HG03025 (cell line): ENCODE measurements around the gene AMN.
"Not testable (repeated sequence)": the region's sequence is repeated elsewhere in the genome, so short reads cannot be mapped to it uniquely, and the experiment has no call there.

Experiments used
- ATAC-seq: cut with Tn5 transposase; IDR thresholded peaks from one replicate; pipeline ENCODE4 v1.9.1; 2021; ENCODE audit warnings: mild to moderate bottlenecking, moderate library complexity; ENCODE audit not compliant: unreplicated experiment, low FRiP score

The AMN gene

DNA sequence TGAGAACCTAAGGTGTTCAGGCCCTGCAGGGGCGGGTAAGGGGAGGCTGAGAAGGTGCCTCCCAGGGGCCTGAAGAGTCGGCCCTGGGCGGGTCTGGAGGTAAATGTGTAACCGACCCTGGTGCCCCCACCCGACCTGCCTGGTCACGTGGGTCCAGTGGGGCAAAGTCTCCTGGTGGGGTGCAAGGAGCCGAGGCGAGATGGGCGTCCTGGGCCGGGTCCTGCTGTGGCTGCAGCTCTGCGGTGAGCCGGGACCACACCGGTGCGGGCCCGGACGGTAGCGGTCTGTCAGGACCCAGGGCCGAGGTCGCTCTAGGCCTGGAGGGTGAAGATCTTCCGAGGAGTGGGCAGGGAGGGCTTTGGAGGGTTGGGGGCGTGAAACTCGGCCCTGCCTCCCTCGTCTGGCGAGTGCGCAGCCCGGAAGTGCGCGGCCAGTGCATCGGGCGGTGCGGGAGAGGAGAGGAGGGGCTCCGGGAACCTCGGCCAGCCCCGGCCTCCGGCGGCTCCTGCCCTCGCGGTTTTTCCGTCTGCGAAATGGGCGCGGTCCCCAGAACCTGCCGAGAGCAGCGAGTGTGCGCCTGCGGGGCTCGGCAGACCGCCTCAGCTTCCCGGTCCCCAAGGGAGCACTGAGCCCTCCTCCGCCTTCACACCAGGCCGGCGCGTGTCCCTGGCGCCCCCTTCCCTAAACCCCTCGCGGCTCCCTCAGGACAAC, at the start of gene AMN:
Gene AMN, plus strand, starts transcription at position 174 of the 711 bp plus-strand sequence. Its CDS starts 26 bp downstream, at position 200.
- ATAC-seq = no peak

DNA sequence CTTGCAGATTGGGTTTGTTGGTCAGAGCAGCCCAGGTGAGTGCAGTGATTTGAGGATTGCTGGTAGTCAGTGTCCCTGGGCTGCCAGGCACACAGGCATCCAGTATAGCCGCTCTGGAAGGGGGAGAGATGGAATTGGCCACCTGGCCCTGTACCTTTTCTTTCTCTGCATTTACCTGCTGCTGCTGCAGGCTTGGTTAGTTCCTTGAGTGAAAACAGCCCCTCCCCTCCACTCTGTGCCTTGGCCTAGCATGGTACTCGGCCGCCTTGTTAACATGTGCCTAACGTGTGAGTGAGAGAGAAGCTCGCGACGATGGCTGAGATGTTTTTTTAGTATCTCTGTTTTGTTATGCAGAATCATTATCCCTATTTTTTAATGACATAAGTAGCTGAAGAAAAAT, 49.3 kb upstream of the AMN start:
- no peak for ATAC-seq

DNA sequence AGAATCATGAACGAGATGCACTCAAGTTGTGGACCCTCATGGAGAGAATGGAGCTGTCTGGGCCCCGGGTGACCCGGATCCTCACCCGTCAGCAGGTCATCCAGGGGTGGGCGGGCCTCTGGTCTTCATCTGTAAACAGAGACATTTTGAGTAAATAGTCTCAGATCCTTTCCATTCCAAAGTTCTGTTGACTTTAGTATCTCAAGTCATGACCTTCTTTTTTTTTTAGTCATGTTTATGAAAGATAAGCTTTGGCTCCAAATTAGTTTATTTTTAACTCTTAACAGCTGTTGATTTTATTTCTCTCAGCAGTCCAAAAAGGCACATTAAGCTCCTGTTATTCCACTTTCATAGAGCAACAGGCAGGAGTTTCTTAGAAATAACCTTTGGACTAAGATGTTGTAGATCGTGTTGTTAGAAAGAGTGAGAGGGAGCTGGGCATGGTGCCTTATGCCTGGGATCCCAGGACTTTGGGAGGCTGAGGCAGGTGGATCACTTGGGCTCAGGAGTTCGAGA, 48.9 kb upstream of the AMN start:
- ATAC-seq = no peak

DNA sequence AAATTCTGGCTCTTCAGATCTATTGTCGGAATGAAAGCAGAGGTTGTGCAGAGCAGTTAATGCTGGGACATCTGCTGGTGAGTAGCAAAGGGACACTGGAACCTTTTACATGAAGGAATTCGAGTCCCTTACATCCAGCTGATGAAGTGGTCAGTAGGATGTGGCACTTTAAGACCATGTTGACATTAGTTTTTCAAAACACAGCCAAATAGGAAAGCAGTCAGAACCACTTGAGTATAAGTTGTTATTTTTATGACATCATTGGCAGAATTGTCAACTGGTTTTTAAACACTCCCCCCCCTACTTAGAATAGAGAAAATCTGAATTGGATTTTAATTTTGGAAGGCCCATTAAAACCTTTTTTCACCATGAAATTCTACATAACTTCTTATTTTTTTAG, 46.8 kb upstream of the AMN start:
- no peak for ATAC-seq

DNA sequence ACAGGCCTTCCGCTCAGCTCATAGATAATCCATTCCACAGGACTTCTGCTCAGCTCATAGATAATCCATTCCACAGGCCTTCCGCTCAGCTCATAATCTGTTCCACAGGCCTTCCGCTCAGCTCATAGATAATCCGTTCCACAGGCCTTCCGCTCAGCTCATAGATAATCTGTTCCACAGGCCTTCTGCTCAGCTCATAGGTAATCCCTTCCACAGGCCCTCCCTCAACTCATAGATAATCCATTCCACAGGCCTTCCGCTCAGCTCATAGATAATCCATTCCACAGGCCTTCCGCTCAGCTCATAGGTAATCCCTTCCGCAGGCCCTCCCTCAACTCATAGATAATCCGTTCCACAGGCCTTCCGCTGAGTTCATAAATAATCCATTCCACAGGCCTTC, 45.0 kb upstream of the AMN start:
- ATAC-seq = not testable (repeated sequence)

DNA sequence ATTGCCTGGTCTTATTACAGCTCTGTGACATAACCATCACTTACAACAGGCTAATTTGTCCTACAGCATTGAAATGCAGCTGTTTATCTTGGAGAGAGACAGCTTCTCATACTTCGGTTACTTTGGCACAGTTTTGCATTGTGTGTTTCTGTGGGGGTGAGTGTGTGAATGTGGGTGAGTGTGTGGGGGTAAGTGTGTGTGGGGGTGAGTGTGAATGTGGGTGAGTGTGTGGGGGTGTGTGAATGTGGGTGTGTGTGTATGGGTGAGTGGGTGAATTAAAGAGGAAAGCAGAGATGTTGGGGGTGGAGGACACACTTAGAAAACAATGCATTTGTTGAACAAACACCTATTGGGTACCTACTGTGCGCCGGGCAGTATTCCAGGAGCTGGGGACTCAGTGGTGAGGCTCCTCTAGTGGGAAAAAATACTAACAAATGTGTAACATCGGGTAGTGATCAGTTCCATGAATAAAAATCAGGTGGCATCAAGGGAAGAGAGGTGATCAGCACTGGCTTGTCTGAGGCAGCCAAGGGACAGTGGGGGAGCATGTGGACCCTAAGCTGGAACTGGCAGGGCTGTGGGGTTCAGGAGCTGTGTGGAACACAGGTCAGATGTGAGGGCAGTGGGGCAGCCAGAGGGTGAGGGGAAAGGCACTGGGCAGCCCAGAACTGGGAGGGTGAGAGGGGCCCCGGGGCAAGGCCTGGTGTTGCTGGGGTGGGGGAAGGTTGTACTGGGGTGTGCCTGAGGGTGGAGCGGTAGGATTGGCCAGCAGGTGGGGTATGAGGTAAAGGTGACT, 44.1 kb upstream of the AMN start:
- no peak for ATAC-seq

DNA sequence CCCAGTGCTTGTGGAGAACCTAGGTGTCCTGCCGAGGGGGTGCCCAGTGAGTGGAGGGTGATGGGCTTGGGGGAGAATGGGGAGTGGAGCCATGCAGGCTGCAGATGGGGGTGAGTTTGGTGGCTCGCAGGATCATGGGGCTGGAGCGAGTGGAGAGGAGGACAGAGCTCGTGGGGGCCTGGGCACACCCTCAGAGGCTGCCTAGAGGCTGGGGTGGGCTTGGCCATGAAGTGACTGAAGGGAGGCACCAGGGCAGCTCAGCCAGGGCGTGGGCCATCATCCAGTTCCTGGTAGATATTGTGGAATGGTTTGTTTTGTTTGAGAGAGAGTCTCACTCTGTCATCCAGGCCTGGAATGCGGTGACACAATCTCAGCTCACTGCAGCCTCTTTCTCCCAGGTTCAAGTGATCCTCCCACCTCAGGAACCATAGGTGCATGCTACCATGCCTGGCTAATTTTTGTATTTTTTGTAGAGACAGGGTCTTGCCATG, 43.4 kb upstream of the AMN start:
- ATAC-seq = no peak

DNA sequence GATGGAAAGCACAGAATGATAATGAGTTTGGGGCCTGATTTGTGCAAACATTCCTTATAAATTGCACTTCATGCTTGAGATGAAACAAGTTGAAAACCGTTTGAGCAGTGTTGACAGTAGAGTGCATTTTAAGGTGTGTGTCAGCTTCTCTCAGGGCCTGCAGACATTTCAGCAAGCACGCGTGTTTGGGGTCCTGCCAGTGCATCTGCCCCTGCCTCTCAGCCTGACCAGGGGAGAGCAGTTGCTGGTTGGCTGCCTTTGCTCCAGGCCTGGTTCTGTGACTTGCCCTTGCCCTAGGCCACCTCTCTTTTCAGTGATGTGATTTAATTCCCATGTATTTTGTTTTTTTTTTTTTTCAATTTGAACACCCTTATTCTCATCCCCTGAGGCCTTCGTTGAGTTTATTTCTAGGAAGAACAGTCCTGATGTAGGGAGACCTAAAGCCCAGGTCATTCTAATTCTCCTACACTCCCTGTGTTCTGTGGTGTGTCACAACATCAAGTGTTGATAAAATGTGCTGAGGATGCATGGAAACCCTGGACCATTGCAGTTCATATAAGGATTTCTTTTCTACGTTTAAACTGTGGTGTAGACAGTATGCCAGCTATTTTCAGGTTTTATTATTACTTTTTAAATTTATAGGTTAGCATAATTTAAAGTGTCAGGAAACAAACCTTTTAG, 40.1 kb upstream of the AMN start:
- ATAC-seq = no peak

DNA sequence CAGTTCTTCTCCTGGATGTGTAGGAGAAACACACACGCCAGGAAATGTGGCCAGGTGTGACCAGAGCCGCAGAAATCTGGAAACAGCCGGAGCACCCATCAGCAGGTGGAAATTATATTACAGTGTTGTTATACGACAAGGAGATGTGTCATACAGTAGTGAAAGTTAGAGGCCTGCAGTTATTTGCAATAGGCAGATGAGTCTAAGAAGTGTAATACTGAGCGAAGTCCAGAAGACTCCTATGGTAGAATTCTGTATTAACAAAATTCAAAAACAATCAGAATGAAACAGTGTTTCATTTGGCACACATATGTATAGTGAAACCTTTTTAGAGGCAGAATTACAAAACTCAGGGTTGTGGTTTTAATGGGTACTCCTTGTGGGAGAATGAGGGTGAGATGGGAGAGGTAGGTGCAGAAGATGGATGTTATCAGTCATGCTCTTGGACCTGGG, 39.3 kb upstream of the AMN start:
- no peak for ATAC-seq

DNA sequence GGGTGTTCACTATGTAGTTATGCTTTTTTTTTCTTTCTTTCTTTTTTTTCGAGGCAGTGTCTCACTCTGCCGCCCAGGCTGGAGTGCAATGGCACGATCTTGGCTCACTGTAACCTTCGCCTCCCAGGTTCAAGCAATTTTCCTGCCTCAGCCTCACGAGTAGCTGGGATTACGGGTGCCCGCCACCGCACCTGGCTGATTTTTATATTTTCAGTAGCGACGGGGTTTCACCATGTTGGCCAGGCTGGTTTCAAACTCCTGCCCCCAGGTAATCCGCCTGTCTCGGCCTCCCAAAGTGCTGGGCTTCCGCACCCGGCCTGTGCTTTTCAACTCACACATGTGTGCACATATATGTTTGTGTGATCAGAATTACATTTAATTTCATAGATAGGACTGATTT, 38.9 kb upstream of the AMN start:
- no peak for ATAC-seq

DNA sequence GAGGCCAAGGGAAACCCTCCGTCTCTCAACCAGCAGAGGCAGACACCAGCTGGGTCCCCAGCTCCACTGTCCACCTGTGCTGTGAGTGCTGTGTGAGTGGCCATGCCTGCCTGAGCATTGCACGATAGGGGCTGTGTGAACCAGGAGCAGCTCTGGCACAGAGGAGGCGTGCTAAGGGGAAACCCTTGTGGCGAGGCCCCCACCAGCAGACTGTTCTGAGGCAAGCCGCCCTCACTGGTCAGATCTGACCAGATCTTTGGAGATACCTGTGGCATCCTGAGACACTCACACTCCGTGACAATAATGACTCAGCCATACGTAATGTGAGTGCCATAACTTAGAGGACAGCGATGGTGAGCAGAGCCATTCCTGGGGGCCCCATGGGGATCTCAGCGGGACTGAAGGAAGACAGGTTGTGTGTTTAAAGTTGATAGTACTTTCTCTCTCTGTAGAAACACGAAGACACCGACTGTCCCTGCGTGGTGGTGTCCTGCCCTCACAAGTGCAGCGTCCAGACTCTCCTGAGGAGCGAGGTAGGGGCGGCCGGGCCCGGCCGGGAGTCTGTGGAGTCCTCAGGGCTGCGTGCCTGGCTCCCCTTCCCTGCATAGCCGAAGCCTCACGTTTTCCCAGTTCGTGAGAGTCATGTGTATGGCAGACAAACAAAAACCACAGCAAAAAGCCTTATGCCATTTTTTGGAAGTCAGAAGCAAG, 36.6 kb upstream of the AMN start:
- ATAC-seq = no peak

DNA sequence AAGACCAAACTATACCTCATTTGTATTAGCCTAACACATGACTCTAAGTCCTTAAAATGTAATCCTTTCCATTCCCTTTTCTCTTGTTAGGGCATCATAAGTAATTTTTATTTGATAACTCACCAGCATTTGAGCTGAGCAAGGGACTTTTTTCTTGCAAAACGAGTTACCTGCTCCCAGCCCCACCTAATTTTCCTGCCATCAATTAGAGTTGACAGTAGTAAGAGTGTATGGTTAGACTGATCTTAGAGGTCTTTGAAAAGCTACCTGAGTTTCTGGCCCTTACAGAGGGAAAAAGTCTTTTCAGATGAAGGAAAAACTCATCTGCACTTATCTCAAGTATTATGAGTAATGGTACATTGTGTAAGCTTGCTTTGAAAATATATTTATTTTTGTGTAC, 33.7 kb upstream of the AMN start:
- ATAC-seq = no peak

DNA sequence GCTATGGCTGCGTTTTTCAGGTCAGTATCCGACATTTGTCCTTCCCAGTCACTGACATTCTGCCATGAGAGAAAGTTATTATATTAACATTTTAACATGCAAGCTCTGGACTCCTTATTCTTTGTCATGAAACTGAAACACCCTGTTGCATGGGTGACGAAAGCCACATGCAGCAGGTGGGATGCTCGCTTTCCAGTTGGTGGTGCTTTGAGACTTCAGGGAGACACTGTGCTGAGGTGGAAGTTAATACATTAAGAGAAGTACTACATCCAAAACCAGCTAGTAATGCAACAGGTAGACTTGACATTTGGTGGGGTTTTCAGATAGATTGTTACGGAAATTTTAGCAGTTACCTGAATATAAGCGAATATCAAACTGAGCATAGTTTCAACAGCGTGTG, 32.8 kb upstream of the AMN start:
- no peak for ATAC-seq

DNA sequence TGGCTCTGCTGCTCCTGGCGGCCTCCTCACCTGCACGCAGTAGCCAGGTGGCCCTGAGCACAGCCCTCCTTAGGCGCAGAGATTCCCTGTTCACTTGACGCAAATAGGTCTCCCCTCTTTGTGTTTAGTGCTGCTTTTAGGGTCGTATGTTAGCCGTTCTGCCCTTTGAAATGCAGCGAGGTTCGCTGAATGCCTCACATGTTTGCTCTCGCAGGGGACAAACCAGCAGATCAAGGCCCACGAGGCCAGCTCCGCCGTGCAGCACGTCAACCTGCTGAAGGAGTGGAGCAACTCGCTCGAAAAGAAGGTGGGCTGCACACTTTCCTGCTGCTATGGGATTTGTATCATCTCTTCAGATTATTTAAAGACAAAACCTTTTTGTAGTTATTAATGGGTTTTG, 31.4 kb upstream of the AMN start:
- ATAC-seq = no peak

DNA sequence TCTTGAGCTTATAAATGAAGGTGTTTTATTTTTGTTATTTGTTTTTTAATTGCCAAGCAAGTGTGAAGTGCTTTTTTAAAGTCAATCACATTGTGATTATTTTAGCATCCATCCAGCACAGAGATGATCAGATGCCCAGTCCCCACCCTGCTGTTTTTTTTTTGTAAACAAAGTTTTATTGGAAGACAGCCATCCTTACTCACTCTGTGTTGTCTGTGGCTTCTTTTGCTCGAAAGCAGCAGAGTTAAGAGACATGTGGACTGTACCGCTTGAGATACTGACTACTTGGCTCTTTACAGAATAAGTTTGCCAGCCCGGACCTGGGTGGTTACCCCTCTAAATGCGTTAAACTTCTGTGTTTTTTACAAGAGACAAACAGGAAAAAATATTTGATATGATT, 30.9 kb upstream of the AMN start:
- ATAC-seq = no peak

DNA sequence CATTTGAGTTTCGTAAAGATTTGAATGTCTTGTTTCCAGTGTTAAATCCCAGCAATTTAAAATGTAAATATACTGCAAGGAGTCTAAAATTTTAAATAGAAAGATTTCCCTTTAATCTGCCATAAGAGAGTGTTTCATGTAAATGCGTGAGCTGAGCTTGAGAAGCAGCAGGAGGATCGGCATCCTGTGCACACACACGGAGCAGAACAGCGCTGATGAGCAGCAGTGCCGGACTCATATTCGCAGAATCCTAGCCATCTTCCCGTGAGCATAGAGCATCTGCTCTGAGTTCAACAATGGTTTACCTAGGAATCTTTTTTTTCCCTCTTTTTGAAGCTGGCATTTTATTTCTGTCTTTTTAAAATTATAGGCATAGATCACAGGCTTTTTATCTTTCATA, 29.8 kb upstream of the AMN start:
- ATAC-seq = no peak

DNA sequence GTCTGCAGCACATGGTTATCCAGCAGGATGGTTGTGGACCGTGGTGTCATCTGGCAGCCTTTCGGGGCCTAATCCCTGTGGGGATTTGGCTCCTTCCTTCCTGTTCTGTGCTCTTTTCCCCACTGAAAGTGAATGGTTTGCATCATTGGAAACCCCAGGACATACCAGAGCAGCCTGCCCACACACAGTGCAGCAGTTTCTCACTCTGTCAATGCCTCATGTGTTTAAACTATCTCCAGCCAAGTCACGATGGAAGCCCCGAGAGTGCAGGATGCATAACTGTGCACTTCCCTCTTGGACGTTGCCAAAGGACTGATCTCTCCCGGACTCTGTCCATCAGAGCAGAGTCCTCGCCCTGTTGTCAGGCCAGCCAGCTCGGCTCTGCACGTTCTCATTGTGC, 29.0 kb upstream of the AMN start:
- ATAC-seq = no peak

DNA sequence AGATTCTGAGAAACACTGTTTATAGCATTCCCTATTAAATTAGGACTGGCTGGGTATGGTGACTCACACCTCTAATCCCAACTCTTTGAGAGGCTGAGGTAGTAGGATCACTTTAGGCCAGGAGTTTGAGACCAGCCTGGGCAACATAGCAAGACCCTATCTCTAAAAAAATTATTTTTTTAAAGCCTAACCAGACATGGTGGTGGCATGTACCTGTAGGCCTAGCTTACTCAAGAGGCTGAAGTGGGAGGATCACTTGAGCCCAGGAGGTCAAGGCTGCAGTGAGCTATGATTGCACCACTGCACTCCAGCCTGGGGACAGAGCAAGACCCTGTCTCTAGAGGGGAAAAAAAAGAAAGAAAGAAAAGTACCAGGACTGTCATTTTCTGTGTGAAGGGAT, 25.7 kb upstream of the AMN start:
- not testable (repeated sequence) for ATAC-seq

DNA sequence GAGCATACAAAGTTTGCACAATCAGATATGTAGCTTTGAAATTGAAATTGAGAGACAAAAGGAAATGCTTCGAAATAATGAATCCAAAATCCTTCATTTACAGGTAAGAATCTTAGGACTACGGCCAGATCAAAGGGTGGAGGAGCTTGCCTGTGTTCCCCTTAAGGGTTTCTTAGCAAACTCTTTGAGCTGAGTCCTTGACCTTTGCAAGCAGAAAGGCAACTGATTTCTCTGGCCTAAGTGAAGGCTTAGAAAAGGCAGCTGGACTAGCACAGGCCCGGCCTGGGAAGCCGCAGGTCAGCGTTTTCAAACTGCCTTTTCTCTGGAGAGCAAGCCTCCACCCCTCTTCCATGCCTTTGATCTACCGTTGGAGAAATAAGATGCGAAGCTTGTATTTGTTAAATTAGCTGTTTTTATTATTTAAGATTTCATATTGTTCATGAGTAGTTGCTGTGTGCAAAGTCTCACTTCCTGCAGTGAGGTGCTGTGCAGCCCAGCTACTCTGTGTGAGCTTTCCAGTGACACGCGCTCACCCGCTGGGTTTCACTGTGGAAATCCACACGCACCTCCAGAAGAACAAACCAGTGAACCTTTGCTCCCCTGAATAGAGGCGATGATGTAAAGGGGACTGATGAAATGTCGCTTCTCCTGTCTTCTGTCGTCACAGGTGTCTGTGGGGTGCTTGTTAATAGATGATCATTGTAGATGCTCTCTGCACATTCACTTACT, 25.0 kb upstream of the AMN start:
- ATAC-seq = no peak

DNA sequence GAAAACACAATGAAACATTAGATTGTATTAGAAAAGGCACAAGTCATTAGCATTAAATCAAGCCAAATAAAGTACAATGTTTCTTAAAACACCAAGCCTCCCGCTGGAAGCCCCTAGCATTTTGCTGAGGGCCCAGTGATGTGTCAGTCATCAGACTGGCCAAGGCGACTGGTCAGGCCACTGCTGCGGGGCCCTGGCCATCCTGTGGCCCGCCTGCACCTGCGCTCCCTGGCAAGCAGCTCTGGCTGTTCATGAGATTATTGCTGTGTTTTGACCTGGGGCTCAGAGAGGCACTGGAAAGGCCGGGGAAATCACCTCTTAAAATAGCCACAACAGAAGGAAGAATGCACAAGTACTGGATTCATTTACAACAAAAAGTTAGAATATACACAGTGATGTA, 24.2 kb upstream of the AMN start:
- no peak for ATAC-seq
